PFSK-1 (cell line): Measurements from ENCODE around the gene PTGDS.

ENCODE experiments used
- FOXP2 ChIP-seq: optimal IDR thresholded peaks from 2 replicates; pipeline ENCODE3; 2011; ENCODE audit warnings: borderline replicate concordance, control low read depth, inconsistent platforms; ENCODE audit not compliant: insufficient read depth; ENCODE audit errors: extremely low read length, extremely low read depth
- POLR2AphosphoS5 ChIP-seq: IDR thresholded peaks from 2 replicates; pipeline ENCODE4 v1.6.1; 2012; ENCODE audit warnings: low read depth, mild to moderate bottlenecking, control low read depth, low read length, moderate library complexity
- SIN3A ChIP-seq: IDR thresholded peaks from 2 replicates; pipeline ENCODE4 v1.6.1; 2012; ENCODE audit warnings: mild to moderate bottlenecking, low read length, moderate library complexity, borderline replicate concordance; ENCODE audit not compliant: insufficient read depth
- TF ChIP-seq, protein P1 (sequence below), 2 experiments: IDR thresholded peaks; 2 replicates each; pipeline versions ENCODE4 v1.6.1 to v1.8.0; 2011 to 2012; ENCODE audit warnings: low read depth in 2 of 2, low read length in 2 of 2, control low read depth in 1 of 2, inconsistent platforms in 1 of 2, mild to moderate bottlenecking in 1 of 2, moderate library complexity in 1 of 2; ENCODE audit not compliant: insufficient read depth in 1 of 2

DNA sequence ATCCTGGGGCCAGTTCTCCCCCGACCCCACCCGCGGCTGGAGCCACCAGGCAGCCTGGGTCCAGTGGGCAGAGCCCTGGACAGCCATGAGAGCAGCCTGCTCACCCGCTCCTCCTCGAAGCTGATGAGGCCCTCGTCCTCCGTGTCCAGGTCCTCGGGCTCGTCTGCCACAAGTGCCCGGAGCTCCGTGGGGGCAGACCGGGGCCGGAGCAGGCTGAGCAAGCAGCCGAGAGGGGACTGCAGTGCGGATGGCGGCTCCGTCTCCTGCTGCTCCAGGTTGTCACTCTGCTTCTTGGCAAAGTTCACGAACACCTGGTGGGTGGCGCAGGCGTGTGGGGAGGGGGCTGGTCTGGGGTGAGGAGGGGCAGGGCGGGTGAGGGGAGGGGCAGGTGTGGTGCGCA, 31.0 kb downstream of the PTGDS start:
- TF ChIP-seq SIN3A (no peak), POLR2AphosphoS5 (no peak), FOXP2 (no peak)
- TF ChIP-seq, protein P1, sequence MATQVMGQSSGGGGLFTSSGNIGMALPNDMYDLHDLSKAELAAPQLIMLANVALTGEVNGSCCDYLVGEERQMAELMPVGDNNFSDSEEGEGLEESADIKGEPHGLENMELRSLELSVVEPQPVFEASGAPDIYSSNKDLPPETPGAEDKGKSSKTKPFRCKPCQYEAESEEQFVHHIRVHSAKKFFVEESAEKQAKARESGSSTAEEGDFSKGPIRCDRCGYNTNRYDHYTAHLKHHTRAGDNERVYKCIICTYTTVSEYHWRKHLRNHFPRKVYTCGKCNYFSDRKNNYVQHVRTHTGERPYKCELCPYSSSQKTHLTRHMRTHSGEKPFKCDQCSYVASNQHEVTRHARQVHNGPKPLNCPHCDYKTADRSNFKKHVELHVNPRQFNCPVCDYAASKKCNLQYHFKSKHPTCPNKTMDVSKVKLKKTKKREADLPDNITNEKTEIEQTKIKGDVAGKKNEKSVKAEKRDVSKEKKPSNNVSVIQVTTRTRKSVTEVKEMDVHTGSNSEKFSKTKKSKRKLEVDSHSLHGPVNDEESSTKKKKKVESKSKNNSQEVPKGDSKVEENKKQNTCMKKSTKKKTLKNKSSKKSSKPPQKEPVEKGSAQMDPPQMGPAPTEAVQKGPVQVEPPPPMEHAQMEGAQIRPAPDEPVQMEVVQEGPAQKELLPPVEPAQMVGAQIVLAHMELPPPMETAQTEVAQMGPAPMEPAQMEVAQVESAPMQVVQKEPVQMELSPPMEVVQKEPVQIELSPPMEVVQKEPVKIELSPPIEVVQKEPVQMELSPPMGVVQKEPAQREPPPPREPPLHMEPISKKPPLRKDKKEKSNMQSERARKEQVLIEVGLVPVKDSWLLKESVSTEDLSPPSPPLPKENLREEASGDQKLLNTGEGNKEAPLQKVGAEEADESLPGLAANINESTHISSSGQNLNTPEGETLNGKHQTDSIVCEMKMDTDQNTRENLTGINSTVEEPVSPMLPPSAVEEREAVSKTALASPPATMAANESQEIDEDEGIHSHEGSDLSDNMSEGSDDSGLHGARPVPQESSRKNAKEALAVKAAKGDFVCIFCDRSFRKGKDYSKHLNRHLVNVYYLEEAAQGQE (IDR thresholded peaks at IDR 0.05; ENCODE audit: insufficient read depth in 1 of 2, low read depth in 2 of 2, low read length in 2 of 2) = no peak
